NCI-H2029 treated with DMSO at 0.1 percent for 48 hours (cell line): ENCODE data around the gene COL23A1.

Source experiments
- DNase-seq: peaks from one replicate; lab custom pipeline; 2025; lab: John Stamatoyannopoulos, UW

The COL23A1 gene

DNA sequence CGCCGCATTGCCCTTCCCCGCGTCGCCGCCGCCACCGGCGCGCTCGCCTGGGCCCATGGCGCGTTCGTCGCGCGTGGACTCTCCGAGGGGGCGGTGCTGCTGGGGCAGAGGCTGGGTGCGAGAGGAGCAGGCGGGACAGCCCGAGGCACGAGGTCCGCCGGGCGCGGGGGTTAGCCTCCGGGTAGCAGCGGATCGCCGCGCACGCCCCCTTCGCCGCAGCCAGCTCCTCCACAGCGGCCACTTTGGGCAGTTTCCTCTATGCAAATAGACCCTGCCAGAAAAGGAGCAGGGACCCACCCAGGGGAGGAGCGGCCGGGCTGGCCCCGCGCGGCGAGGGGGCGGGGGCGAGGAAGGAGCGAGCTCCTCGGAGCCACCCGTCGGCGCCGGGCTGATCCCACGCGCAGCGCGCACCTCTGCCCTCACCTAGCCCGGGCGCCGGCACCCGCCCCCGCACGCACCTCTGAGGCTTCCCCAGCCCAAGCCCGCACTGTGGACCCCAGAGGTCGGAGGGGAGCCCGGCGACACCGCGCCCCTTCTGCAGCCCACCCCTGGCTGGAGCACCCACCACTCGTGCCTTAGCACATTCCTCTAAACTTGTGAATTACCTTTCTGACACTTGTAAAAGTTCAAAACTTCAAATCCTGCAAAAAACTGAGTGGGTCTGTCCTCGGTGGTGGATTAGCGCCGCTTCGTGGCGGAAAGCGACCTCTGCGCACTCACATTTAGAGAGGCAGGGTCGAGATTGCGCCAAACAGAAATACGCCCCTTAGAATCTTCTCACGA, at the start of gene COL23A1:
TSS of gene COL23A1 (minus strand) at position 253 of the 783 bp plus-strand sequence.
- DNase-seq: no peak

GRCh38 chr5:178637356-178638074, 47.3 kb upstream of the COL23A1 start:
- no peak for DNase-seq

DNA sequence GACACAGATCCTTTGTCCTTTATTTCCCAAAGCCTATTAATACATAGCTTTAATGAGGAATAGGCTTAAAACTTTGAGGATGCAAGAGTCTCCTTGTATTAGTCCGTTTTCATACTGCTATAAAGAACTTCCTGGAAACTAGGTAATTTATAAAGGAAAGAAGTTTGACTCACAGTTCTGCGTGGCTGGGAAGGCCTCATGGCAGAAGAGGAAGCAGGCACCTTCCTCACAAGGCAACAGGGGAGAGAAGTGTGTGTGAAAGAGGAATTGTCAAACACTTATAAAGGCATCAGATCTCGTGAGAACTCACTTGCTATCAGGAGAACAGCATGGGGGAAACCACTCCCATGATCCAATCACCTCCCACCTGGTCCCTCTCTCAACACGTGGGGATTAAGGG, 42.1 kb upstream of the COL23A1 start:
- no peak for DNase-seq

- DNase-seq: no peak
Measured at GRCh38 chr5:178630951-178631350, 40.8 kb upstream of the COL23A1 start.

DNA sequence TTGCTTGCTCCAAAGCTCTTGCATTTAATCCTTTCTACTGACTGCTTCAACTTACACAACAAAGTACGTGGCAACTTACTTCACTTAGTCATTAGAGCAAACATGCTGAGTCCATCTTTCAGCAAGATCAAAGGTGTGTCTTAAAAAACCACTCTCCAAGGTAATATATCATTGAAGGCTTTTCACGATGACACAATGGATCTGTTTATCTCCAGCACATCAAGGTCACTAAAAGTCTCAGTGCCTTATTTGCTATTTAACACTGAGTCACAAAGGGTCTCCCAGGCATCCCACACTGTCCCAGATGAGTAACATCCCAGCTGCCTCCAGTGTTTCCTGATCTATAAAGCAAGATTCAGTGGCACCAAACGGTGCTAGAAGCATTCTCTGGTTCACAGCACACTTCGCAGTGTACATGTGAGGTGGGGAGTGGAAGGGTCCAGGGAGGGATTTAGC, 40.3 kb upstream of the COL23A1 start:
- no peak for DNase-seq

DNA sequence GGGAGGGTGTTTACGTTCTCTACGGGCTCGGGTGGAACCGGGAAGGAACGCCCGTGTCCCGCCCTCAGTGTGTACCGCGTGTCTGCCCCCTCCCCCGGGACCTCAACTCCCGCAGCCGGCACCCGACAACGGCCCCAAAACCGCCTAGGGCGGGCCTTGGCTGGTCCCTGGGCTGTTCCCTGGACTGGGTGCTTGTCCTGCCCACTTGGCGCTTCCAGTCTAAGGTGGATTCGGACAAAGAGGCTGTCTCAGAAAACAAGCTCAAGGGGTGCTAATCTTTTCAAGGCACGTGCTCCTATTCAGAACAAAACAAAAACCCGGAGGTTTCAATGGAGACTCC, 37.0 kb upstream of the COL23A1 start:
- no peak for DNase-seq

DNA sequence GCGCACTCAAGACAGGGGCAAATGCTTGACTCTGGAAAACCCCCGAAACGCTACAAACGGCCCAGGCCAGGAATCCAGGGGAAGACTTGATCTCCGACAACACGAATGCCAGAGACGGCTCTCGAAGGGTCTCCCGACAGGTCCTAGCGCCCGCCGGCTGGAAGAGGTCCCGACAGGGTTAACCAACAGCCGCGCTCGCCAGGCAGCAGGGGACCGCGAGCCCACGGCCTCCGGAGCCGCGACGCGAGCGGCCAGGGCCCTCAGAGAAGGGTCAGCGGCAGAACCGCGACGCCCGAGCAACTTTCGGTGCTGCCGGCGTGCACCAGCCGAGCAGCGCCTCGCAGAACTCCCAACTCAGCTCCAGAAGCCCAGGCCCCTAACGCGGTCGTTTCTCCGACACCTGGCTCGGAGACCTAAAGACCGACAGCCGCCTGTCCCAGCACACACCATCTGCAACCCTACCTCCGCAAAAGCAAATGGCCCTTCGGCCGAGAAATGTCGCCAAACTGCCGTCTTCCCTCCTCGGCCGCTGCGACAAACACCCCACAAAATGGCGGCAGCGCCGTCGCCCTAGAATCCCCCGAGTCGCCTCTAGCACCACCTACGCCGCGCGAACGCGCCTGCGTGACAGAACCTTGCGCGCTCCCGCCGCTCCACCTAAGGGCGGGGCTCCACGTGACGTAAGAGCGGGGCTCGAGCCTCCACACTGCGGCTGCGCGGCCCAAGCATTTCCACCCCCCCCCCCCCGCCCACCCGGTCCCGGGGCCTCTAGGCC, 36.5 kb upstream of the COL23A1 start, which contains the start of gene CLK4:
TSS of gene CLK4 (minus strand) at position 567 of the 775 bp plus-strand sequence. CDS start 3,634 bp downstream, outside the sequence.
- DNase-seq: peak; percentile 63

GRCh38 chr5:178625679-178626483, 35.7 kb upstream of the COL23A1 start:
- no peak for DNase-seq

- no peak for DNase-seq
Measured at GRCh38 chr5:178624631-178625546, 34.7 kb upstream of the COL23A1 start.

GRCh38 chr5:178622679-178623247, 32.6 kb upstream of the COL23A1 start:
- DNase-seq: no peak

DNA sequence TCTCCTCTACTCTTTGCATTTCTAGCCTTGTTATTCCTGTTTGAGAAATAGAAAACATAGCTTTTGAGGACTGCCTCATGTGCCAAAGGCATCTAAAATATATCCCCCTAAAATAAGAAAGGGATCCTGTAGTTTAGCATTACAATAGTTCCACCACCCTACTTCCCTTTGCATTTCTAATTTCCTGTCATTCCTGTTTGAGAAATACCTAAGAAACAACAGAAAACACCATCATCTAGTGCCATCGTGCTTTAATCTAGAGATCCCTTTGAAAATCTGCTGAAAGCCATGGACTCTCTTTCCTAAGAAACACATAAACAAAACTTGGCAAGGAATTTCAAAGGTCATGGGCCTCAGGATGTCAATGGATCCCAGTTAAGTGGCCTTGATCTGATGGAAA, 29.2 kb upstream of the COL23A1 start:
- DNase-seq: no peak

- no peak for DNase-seq
Measured at GRCh38 chr5:178612299-178612698, 22.1 kb upstream of the COL23A1 start.

- no peak for DNase-seq
Measured at GRCh38 chr5:178606269-178606668, 16.1 kb upstream of the COL23A1 start.

GRCh38 chr5:178605788-178606187, 15.6 kb upstream of the COL23A1 start:
- no peak for DNase-seq

GRCh38 chr5:178602752-178603151, 12.6 kb upstream of the COL23A1 start:
- DNase-seq: no peak

DNA sequence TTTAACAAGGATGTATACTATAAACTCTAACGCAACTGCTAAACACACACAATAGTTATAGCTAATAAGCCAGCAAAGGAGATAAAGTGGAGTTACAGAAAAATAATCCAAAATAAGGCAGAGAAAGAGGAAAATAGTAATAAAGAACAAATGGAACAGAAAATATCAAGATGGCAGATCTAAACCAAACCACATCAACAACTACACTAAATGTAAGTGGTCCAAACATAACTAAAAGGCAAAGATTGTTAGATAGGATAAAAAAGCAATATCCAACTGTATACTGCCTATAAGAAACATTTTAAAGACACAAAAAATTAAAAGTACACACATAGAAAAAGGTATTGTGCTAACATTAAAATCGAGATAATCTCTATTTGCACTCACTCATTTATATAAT, 5.6 kb upstream of the COL23A1 start:
- DNase-seq: no peak

- DNase-seq: no peak
Measured at GRCh38 chr5:178595150-178595549, 5.0 kb upstream of the COL23A1 start.

GRCh38 chr5:178590924-178591423, 781 bp upstream of the COL23A1 start:
- no peak for DNase-seq

- no peak for DNase-seq
Measured at GRCh38 chr5:178589180-178590140, 733 bp downstream of the COL23A1 start.
